Germinal center (tissue), 1 donor: ENCODE results near the gene HNRNPUL2.

Source experiments
- DNase-seq: peaks from one replicate; pipeline ENCODE4 v3.0.0; 2012; ENCODE audit warnings: mixed read lengths, low spot score

HNRNPUL2 gene

DNA sequence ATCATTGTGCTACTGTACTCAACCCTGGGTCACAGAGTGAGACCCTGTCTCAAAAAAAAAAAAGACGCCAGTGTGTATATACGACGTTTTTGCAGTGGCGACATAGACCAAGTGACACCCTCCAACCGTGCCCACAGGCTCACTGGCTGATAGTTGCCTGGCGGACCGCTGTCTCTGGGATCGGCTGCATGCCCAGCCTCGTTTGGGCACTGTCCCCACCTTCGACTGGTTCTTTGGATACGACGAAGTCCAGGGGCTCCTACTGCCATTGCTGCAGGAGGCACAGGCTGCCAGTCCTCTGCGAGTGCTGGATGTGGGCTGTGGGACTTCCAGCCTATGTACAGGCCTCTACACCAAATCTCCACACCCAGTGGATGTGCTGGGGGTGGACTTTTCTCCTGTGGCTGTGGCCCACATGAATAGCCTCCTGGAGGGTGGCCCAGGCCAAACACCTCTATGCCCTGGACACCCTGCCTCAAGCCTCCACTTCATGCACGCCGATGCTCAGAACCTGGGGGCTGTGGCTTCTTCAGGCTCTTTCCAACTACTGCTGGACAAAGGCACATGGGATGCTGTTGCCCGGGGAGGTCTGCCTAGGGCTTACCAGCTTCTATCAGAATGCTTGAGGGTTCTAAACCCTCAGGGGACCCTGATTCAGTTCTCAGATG lies 60.9 kb downstream of the HNRNPUL2 start:
- no peak for DNase-seq

GRCh38 chr11:62665599-62666258 lies 61.5 kb downstream of the HNRNPUL2 start:
- DNase-seq: peak; percentile 38

DNA sequence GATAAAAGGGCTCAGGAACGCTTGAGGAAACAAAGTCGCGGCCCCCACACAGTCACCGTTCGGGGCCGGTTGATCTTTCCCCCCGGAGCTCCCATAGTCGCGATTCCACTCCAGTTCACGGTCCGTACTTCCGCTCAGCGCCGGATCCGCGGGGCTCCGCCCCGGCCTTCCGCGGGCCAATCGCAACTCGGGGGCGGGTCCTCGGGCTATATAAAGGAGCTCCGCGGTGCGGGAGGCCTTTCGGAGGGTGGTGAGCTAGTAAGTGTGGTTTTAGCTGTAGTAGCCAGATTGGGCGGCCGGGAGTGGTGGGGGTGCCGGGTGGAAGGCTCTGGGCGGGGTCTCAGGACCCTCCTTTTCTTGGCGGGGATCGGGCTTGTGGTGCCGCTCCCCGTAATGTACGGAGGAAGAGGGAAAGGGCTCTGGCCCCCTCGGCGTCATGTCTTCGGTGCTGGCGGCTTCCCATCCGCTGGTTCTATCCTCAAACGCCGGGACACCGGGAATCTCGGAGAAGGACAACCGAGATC lies 62.1 kb downstream of the HNRNPUL2 start, which contains the start of the genes C11orf98 and CSKMT:
TSS of gene C11orf98 (minus strand) at position 136 of the 524 bp plus-strand sequence. CDS start at position 95, 41 bp downstream.
TSS of gene CSKMT (plus strand) at position 238 of the 524 bp plus-strand sequence. CDS start 568 bp downstream, outside the sequence.
- peak; percentile 97 for DNase-seq

DNA sequence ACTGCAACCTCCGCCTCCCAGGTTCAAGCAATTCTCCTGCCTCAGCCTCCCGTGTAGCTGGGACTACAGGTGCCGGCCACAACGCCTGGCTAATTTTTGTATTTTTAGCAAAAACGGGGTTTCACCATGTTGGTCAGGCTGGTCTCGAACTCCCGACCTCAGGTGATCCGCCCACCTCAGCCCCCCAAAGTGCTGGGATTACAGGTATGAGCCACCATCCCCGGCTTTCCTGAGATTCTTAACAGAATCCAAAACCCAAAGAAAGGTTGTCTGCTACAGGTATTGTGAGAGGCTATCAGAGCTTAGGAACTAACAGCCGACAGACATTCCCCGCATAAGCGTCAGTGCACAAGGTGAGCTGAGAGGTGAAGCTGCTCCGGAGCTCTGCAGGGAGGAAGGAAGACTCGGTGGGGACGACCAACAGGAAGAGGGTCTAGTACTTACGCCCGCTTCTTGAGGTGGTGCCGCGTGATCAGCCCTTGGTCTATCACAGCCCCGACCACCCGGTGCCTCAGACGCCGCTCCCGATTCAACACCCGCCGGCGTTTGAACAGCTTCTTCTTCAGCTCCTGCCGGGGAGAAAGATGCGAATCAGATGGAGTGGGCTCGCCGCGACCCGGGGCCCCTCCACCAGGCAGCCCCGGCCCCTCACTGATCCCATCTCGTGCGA lies 62.7 kb downstream of the HNRNPUL2 start:
- peak; percentile 75 for DNase-seq
